Measurements from ENCODE around the gene BANK1. TPM values are rescaled to one million over a fixed set of nuclear protein-coding genes. Genes with fewer than 3 reads are reported as not detected.

BANK1 gene
- total RNA-seq, 3 donors from 2014 or later = 0.23 to 1.7 (median 0.24) TPM

DNA sequence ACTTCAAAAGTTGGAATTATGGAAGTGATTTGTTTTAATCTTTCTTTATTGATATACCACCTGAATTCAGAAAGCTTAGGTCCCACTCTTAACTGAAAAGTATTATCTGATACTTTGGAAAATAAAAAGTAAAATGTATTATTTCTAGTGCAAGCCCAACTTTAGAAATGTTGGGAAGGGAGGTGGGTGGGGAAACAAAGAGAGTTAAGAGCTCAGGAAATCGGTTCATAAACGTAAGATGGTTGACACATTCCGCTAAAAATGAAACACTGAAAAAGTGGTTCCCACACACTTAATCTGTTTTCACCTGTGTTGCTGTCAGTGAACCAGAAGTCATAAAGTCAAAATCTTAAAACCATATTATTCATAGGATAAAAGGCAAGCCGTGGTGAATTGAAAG is 237.4 kb downstream of the BANK1 start:
- Mint-ChIP-seq H3K4me1 (ENCODE audit: low read depth) (no peaks in the 10 kb centered on the region), H3K36me3 (ENCODE audit: insufficient read depth) (no peaks in the 10 kb centered on the region), H3K4me3 (no peak overlapping the region), H3K9me3 (no peaks in the 10 kb centered on the region), H3K27me3 (ENCODE audit: low read depth) (no peaks in the 10 kb centered on the region)
- DNase-seq = no peak
- ATAC-seq = no peak

DNA sequence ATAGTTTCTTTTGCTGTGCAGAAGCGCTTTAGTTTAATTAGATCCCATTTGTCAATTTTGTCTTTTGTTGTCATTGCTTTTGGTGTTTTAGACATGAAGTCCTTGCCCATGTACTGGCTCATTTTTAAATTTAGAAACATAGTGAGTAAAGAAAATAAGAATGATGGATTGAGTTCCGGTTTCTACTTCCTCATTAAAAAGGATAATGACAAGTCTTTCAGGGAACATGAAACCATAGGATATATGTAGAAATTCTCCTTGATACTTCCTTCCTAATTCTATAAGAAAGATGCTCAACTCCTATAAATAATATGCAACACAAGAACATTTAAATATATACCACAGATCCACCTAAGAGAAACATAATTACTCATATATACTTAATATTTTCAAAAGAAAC is 240.9 kb downstream of the BANK1 start:
- ATAC-seq (no peak), DNase-seq (no peak)
- Mint-ChIP-seq H3K36me3 (ENCODE audit: insufficient read depth) (no peaks in the 10 kb centered on the region), H3K4me1 (ENCODE audit: low read depth) (no peaks in the 10 kb centered on the region), H3K4me3 (no peak overlapping the region), H3K9me3 (no peaks in the 10 kb centered on the region), H3K27me3 (ENCODE audit: low read depth) (no peaks in the 10 kb centered on the region)

DNA sequence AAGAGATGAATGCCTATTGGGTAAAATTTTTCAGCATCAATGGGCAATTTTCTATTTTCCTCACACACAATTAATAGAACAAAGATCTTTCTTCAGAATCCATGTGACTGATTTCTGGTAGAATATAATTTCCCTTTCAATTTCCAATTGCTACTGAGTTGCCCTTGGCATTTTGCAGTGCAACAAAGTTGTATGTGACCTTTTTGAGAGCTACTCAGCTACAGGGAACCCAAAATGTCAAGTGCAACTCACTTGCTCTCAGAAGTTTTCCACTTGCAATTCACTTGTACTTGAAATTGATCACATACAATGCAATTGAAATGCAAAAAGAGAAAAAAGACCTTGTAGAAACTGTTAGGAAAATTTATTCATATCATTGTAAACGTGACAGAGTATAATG is 245.5 kb downstream of the BANK1 start:
- H3K4me3 Mint-ChIP-seq = no peak overlapping the region
- H3K4me1 Mint-ChIP-seq (ENCODE audit: low read depth) = peaks cover 5% of the 10 kb centered on the region
- no peaks in the 10 kb centered on the region for H3K36me3 Mint-ChIP-seq (ENCODE audit: insufficient read depth)
- no peak for DNase-seq
- no peaks in the 10 kb centered on the region for H3K27me3 Mint-ChIP-seq (ENCODE audit: low read depth)
- H3K9me3 Mint-ChIP-seq = no peaks in the 10 kb centered on the region
- no peak for ATAC-seq

DNA sequence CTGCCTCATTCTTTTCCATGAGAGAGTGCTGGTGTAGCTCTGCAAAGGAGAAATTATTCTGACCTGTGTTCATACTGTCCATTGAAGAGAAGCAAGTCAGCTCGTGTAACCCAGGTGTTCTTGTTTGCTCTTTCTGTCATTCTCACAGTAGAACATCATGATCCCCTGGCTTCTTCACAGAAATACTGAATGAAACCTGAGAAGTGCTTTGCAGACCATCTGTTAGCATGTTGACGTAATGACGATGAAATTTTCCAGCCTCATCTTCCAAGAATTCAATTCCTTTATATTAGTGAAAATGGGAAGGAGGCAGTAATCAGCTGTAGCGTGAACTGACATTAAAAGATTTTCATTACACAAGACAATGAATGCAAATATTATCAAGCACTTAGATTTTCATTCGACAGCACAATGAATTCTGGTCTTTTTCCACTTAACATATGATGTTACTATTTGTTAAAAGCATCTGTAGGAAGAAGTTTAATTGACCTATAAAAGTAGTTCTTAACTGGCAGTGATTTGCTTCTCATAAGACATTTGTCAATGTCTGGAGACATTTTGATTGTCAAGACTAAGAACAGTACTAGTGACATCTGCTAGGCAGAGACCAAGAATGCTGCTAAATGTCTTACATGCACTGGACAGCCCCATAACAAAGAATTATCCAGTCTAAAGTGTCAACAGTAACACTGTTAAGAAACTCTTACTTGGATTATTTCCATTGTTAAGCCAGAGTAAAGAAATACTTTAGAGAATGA is 246.3 kb downstream of the BANK1 start:
- no peak for ATAC-seq
- Mint-ChIP-seq H3K36me3 (ENCODE audit: insufficient read depth) (no peaks in the 10 kb centered on the region), H3K4me3 (no peak overlapping the region), H3K4me1 (ENCODE audit: low read depth) (peaks cover 5% of the 10 kb centered on the region), H3K27me3 (ENCODE audit: low read depth) (no peaks in the 10 kb centered on the region), H3K9me3 (no peaks in the 10 kb centered on the region)
- DNase-seq = no peak

DNA sequence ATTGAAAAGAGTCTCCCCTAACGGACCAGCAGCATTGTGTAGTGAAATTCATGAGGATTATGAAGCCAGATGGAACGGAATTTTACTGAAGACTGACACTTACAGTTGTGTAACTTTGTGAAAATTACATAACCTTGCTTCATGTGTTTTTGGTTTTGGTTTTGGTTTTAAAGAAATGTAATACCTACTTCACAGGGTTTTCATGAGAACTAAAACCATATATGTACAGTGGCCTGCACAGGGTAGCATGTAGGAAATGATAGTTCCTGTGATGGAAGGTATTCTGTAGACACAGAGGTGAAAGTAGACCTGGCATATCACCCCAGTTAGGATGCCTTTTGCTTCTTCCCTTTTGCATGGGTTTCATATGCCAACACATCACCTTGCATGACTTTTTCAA is 247.0 kb downstream of the BANK1 start:
- H3K9me3 Mint-ChIP-seq = no peaks in the 10 kb centered on the region
- H3K27me3 Mint-ChIP-seq (ENCODE audit: low read depth) = no peaks in the 10 kb centered on the region
- H3K4me1 Mint-ChIP-seq (ENCODE audit: low read depth) = peaks cover 5% of the 10 kb centered on the region
- ATAC-seq (no peak), DNase-seq (no peak)
- H3K4me3 Mint-ChIP-seq = no peak overlapping the region
- no peaks in the 10 kb centered on the region for H3K36me3 Mint-ChIP-seq (ENCODE audit: insufficient read depth)

DNA sequence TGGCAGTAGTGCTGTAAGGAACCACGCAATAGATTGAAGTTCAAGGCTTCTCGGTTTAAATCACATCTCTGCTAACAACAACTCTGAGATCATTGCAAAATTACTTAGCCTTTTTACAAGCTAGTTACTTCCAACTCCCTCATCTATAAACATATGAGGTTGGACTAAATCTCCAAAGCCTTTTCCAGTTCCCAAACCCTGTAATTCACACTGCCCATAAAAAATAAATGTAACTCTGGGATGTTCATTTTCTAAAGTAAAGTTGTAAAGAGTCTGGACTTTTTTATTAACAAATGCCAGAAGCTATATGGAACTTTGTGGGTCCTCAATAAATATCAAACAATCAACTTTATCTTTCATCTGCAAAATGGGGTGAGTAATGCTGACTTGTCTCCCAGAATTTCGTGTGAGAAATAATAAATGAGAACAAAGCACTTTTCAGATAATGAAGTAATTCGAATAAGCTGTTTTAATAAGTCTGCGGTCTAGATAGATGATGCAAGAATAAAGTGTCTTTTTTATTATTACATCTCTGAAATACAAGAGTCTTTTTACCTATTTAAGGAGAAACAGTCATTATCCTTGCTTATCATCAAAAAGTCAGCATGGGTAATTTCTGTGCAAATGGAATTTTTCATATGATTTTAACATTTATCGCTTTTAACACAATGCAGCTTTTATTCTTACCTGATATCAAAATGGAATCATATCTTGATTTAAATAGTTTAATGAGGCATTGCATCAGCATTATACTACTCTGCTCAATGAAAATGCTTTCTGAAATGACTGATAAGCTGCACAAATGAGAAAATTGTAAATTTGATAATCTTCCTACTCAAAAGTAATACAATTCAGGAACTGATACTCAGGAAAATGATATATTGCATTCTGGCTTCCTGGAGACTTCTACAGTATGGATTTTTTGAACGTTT is 252.6 kb downstream of the BANK1 start:
- no peaks in the 10 kb centered on the region for H3K4me1 Mint-ChIP-seq (ENCODE audit: low read depth)
- no peaks in the 10 kb centered on the region for H3K36me3 Mint-ChIP-seq (ENCODE audit: insufficient read depth)
- DNase-seq (no peak), ATAC-seq (no peak)
- H3K27me3 Mint-ChIP-seq (ENCODE audit: low read depth) = no peaks in the 10 kb centered on the region
- H3K9me3 Mint-ChIP-seq = no peaks in the 10 kb centered on the region
- H3K4me3 Mint-ChIP-seq = no peak overlapping the region

DNA sequence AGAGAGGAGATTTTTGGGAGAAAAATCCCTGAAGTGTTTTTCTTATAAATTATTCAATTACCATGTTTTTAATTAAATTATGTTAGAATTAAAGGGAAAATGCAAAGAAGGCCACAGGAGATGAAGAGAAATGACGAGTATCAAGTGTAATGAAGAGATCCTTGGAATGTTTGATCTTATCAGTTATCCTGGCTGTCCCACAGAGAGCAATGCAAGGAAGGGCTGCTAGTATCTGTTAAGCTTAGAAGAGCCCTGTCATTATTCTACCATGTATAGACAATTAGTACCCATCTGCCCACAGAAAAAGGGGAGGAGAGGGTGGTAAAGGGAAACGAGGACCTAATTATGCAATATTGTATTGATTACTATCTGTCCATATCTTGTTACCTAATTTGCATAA is 257.1 kb downstream of the BANK1 start:
- no peaks in the 10 kb centered on the region for H3K36me3 Mint-ChIP-seq (ENCODE audit: insufficient read depth)
- H3K4me1 Mint-ChIP-seq (ENCODE audit: low read depth) = no peaks in the 10 kb centered on the region
- H3K4me3 Mint-ChIP-seq = no peak overlapping the region
- no peaks in the 10 kb centered on the region for H3K9me3 Mint-ChIP-seq
- DNase-seq (no peak), ATAC-seq (no peak)
- peaks cover 2% of the 10 kb centered on the region for H3K27me3 Mint-ChIP-seq (ENCODE audit: low read depth)

DNA sequence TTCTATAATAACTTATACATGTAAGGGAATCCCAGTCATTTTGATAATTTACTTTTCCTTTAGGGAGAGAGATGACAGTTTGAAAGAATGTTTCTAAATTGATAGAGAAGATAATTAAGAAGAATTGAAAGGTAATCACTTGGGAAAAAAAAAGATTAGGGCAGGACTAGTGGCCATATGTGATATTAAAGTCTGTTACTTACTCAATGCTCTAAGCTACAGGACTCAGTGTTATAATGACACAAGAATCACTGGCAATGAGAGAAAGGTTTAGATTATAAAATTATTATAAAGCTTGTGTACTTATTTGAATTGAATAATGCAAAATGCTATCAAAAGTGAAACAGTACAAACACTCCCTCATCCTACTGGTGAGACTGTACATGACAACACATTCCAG is 265.3 kb downstream of the BANK1 start:
- Mint-ChIP-seq H3K36me3 (ENCODE audit: insufficient read depth) (no peaks in the 10 kb centered on the region), H3K9me3 (no peaks in the 10 kb centered on the region), H3K4me1 (ENCODE audit: low read depth) (no peaks in the 10 kb centered on the region), H3K27me3 (ENCODE audit: low read depth) (peaks cover 5% of the 10 kb centered on the region), H3K4me3 (no peak overlapping the region)
- no peak for DNase-seq
- ATAC-seq = no peak

DNA sequence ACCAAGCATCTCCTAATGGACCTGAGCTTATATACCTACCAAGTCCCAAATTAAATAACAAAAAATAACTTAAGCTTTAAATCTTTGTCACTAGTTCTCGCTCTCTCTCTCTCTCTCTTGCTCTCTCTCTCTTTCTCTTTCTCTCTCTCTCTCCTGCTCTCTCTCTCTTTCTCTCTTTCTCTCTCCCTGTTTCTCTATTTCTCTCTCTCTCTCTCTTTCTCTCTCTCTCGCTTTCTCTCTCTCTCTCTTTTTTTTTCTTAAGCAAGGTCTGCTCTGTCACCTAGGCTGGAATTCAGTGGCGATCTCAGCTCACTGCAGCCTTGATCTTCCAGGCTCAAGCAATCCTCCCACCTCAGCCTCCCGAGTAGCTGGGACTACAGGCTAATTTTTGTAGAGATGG is 266.6 kb downstream of the BANK1 start:
- Mint-ChIP-seq H3K36me3 (ENCODE audit: insufficient read depth) (no peaks in the 10 kb centered on the region), H3K27me3 (ENCODE audit: low read depth) (peaks cover 4% of the 10 kb centered on the region), H3K4me1 (ENCODE audit: low read depth) (no peaks in the 10 kb centered on the region), H3K9me3 (no peaks in the 10 kb centered on the region), H3K4me3 (no peak overlapping the region)
- ATAC-seq = no peak
- no peak for DNase-seq

DNA sequence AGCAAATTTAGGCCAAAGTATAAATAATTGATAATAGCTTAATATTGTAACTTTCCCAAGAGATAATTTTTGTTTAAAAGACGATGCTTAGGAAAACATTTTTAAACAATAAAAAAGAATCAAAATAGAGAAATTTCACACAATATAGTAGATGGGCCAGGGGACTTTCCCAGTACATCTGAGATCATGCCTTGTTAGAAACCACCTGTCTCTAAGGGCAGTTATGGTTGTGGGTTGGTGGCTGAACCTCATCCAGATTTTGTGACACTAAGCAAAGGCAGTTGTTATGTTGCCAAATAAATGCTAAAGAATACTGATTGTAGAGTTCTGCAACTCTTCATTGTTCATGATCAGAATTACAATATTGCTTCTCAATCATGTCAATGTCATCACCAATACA is 270.6 kb downstream of the BANK1 start:
- Mint-ChIP-seq H3K36me3 (ENCODE audit: insufficient read depth) (no peaks in the 10 kb centered on the region), H3K27me3 (ENCODE audit: low read depth) (no peaks in the 10 kb centered on the region), H3K4me1 (ENCODE audit: low read depth) (no peaks in the 10 kb centered on the region), H3K4me3 (no peak overlapping the region), H3K9me3 (no peaks in the 10 kb centered on the region)
- DNase-seq (no peak), ATAC-seq (no peak)

DNA sequence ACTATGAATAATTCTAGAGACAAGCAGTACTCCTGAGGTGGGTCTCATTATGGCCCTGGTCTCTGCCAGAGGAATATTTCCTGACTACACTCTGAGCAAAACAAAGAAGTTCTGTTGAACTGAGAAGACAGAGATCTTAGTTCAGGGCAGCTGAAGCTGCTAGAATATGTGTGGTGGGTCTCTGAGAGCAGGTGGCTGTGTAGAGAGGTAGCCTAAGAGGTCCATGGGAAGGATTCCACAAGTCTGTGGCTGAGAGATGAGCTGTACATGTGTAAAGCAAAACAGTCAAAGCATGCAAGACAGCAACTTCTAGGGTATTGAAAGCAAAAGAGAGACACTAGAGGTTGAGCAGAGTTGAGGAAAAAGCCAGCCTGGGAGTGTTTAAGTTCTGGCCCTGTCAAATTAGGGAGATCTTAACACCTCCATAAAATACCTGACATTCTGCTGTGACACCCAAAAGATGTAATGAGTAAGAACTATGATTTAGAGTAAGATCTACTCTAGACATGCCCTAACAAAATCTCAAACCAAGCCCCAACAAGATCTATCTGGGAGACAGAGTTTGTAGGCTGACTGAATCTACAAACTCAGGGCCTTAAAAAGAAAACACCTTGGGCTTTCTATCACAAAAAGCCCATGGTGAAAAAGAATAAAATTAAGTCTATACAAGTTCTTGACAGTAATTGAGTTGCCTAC is 274.4 kb downstream of the BANK1 start:
- Mint-ChIP-seq H3K27me3 (ENCODE audit: low read depth) (no peaks in the 10 kb centered on the region), H3K4me3 (no peak overlapping the region), H3K36me3 (ENCODE audit: insufficient read depth) (no peaks in the 10 kb centered on the region), H3K4me1 (ENCODE audit: low read depth) (no peaks in the 10 kb centered on the region), H3K9me3 (peaks cover 3% of the 10 kb centered on the region)
- DNase-seq (no peak), ATAC-seq (no peak)

DNA sequence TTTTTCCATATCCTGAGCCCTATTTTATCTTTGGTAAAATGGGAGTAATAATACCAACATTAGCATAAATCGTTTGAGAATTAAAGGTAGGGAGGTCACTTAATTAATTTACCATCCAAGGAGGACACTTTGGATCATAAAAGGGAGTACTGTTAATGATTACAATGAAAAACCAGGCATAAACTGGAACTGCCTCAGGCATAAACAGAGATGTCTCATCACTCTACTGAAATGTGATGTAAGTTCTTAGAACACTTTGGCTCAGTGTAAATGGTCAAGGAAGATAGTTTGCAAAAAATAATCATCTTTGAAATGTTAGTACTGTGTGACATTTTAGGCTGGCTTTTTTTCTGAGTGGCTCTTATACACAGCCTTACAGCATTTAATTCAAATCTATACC is 286.1 kb downstream of the BANK1 start:
- Mint-ChIP-seq H3K4me1 (ENCODE audit: low read depth) (no peaks in the 10 kb centered on the region), H3K4me3 (no peak overlapping the region), H3K9me3 (no peaks in the 10 kb centered on the region), H3K27me3 (ENCODE audit: low read depth) (peaks cover 3% of the 10 kb centered on the region), H3K36me3 (ENCODE audit: insufficient read depth) (no peaks in the 10 kb centered on the region)
- DNase-seq (no peak), ATAC-seq (no peak)

DNA sequence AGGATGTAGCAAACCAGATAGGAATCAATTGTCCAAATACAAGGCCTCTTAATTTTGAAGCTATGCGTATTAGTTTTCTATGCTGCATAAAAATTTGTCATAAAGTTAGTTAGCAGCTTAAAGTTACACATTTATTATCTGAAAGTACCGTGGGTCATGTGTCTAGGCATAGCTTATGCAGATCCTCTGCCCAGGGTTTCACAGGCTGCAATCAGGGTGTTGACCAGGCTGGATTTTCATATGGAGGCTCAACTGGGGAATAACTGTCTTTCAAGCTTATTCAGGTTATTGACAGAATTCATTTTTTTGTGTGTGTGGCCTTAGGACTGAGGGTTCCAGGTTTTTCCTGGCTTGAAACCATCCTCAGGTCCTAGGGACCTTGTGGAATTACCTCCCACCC is 289.7 kb downstream of the BANK1 start:
- no peaks in the 10 kb centered on the region for H3K4me1 Mint-ChIP-seq (ENCODE audit: low read depth)
- peaks cover 3% of the 10 kb centered on the region for H3K27me3 Mint-ChIP-seq (ENCODE audit: low read depth)
- H3K36me3 Mint-ChIP-seq (ENCODE audit: insufficient read depth) = no peaks in the 10 kb centered on the region
- DNase-seq = no peak
- H3K9me3 Mint-ChIP-seq = no peaks in the 10 kb centered on the region
- ATAC-seq = no peak
- no peak overlapping the region for H3K4me3 Mint-ChIP-seq

DNA sequence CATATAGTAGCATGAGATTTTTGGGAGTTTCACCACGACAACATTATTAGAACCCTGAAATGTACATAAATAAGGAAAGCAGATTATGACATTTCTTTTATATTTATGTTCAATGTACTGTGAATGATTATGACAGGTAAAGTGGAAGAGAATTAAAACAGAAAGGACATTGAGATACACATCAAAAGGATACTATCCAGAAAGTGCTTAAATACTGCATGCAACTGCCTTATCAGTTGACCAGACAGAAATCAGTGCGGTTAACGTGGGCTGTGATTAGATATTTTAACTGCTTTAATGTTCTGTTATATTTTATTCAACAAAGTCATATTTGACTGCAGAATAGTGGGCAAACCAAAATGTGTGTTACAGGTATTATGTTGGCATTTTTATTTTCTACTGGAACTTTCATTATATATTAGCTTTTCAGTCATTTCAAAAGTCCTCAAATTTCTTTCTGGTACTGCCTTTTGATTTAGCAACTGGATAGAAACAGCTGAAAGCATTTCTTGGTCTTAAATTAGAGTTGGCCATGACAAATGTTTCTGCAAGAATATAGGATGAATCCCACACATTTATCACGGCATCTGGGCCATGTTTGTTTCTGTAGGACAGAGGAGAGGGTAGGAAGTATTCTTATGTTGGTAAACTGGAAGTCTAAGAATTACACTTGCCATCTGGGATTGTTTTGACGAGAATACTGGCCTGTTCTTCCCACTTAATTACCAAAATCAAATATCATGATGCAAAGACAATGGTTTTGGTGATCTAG is 299.5 kb downstream of the BANK1 start:
- Mint-ChIP-seq H3K9me3 (no peaks in the 10 kb centered on the region), H3K4me3 (no peak overlapping the region), H3K36me3 (ENCODE audit: insufficient read depth) (no peaks in the 10 kb centered on the region), H3K4me1 (ENCODE audit: low read depth) (no peaks in the 10 kb centered on the region), H3K27me3 (ENCODE audit: low read depth) (no peaks in the 10 kb centered on the region)
- no peak for DNase-seq
- ATAC-seq = no peak

All from activated T-cell treated with anti-CD3 and anti-CD28 coated beads, Interleukin-2, amount 50 U/mL, for 4 hours (primary cell).